ENCODE measurements around the gene CCDC188. TPM values are rescaled to one million over a fixed set of nuclear protein-coding genes. Genes with fewer than 3 reads are reported as not detected.

CCDC188 gene
- total RNA-seq, 1 experiment from 2014 or later = not detected

DNA sequence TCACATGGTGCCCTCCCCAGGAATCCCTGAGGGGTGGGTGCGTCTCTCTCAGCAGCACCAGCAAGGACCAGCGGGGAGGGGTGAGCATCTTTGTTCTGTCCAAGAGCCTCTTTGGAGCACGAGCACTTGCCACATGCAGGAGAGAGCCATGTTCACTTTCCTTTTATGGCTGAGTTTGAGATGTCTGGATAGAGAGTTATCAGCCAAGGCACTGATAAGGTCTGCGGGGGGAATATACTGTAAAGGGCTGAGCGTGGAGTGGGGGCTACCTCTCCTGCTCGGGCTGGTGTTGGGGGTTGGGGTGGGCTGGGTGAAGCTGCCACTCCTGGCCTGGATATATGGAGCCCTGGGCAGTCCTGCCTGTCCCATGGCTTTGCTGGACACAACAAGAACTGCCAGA is 34.9 kb upstream of the CCDC188 start:
- no peak for DNase-seq (ENCODE audit: low spot score)

DNA sequence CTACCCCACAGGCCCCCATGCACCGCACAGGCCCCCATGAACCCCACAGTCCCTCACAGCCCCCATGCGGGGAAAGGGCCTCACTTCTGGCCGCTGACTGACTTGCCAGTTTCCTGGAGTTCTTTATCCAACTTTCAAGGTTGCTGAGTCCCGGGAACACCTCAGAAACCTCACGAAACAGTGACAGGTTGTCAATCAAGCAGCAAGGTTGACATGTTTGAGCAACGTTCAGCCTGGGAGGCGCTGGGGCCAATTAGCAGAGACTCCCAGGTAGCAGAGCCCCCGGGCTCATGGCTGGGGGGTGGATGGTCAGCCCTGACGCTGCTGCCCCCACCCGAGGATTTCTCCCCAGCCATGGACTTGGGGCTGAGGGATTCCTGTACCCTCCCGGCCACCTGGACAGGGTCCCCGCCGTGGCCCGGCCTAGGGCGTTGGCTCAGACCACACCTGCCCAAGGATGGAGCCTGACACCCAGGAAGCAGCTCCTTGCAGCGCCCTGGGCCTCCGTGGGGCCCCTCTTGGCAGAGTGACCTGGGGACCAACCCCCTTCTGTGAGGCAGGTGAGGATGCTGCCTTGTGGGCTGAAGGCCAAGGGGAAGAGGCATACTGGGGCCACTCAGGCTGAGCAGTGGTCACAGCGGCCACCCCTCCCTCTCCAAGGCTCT is 33.8 kb upstream of the CCDC188 start:
- DNase-seq (ENCODE audit: low spot score) = no peak

DNA sequence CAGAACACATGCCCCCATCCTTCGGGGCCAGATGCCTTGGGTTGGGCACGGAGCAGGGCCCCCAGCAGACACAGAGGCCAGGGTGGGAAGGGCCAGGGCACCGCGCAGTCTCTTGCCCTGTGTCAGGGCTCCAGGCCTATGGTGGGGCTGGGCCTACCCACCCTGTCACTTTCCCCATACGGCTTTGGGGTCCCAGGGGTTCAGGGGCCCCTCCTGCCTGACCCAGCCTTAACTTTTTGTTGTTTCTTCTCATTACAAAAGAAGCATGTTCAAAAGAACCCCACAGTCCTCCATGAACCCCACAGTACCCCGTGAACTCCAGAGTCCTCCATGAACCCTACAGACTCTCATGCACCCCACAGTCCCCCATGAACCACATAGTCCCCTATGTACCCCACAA is 33.0 kb upstream of the CCDC188 start:
- DNase-seq (ENCODE audit: low spot score) = no peak

DNA sequence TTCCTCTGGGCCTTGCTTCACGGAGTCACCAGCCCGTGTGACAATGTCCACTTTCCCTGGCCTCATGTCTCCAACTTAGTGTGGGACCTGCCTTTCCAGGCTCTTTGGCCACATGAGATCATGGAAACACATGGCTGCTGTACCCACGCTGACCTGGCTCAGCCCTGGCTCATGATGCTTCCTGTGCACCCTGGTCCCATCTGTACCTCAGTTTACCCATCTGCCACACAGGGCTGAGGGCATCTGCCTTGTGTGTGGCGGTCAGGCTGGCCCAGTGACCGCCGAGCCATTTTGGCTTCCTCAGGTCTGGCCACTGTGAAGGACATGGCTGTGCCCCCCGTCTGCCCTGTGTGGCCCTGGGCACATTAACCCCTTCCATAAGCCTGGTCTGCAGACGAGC is 32.2 kb upstream of the CCDC188 start:
- DNase-seq (ENCODE audit: low spot score) = no peak

DNA sequence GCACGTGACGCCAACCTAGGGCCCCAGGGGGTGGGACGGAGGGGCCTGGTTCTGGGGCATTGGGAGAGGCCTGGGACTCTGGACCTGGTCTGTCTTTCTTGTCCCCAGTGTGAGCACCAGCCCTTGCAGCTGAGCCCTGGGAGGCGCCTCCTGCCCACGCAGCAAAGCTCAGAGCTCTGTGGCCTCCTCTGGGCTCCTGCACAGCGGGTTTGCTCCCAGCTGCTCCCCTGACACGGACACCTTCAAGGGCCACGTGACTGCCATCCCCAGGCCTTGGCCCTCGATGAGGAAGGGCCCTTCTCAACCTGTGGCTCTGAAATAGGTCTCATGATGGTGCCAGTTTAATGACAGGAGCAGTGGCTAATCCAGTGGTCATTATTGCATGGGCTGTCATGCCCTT is 31.5 kb upstream of the CCDC188 start:
- no peak for DNase-seq (ENCODE audit: low spot score)

DNA sequence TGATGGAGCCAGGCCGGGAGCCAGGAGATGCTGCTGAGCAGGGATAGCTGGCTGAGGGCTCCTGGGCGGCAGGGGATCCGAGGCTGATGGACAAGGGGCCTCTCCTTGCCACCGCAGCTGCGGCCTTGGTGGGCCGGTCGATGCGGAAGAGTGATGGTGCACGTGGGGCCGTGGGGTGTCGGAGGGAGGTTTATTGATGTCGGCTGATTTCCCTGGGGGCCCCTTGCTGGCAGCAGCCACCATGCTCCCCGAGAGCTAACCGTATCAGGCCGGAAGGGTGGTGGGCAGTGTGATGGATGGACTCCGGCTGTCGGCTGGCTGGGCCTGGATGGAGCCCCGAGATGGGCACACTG is 31.0 kb upstream of the CCDC188 start:
- DNase-seq (ENCODE audit: low spot score) = no peak

DNA sequence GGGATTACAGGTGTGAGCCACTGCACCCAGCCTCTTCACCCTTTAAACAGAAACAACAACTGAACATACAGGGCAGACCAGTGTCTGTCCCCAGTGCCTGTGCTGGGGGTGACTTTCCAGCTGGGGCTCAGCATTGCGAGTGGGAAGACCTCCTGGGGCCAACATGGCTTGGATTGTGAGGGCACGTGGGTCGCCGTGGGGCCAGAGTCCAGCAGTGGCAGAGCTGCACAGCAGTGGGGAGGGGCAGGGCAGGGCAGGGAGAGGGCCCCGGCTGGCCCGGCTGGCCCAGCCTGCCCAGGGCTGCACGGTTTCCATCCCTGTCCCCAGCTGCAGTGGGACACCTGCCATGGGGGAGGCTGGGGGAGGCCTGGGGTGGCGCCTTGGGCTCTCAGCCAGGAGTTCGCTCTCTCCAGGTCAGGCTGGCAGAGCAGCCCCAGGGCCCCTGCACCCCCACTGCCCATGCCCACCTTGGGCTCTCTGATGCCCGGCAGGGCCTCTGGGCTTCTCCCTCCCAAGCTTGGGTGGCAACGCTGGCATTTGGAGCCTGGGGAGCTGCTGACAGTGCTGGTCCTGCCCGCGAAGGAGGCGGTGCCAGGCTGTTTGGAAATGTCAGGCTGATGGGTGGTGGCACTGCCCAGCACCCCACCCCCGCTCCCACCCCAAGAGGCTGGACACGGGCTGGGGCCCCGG is 30.5 kb upstream of the CCDC188 start:
- no peak for DNase-seq (ENCODE audit: low spot score)

DNA sequence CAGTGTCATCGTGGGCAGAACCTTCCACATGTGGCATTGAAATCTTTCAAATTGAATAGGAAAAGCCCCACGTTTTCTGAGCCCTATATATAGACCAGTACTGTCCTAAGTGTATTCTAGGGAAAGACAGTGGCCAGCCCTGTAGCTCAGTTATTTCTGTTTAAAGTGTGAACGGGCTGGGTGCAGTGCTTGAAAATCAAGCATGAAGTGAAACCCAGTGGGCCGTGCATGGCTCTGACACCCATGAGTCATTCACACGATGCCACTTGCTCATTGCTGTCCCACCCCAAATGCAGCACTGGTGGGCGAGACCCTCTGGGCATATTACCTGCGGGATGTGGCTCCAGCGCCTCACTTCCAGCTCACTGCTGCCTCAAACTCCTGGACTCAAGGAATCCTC is 29.8 kb upstream of the CCDC188 start:
- DNase-seq (ENCODE audit: low spot score) = no peak

DNA sequence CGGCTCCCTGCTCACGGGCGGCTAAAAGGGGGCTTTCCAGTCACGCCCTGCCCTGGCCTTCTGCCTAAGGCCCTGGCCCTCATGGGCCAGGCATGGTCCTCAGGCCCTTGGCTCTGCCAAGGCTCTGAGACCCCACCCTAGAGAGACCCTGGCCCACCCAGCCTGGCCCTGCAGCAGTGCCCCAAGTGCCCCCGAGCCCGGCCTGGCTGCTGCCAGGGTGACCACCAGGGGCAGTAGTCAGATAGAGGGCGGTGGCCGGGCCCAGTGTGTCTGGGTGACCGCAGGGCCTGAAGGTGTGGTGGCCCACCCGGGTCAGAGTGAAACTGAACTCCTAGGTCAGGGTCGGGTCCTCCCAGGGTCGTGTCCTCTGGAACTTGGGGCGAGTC is 29.4 kb upstream of the CCDC188 start:
- DNase-seq (ENCODE audit: low spot score) = no peak

DNA sequence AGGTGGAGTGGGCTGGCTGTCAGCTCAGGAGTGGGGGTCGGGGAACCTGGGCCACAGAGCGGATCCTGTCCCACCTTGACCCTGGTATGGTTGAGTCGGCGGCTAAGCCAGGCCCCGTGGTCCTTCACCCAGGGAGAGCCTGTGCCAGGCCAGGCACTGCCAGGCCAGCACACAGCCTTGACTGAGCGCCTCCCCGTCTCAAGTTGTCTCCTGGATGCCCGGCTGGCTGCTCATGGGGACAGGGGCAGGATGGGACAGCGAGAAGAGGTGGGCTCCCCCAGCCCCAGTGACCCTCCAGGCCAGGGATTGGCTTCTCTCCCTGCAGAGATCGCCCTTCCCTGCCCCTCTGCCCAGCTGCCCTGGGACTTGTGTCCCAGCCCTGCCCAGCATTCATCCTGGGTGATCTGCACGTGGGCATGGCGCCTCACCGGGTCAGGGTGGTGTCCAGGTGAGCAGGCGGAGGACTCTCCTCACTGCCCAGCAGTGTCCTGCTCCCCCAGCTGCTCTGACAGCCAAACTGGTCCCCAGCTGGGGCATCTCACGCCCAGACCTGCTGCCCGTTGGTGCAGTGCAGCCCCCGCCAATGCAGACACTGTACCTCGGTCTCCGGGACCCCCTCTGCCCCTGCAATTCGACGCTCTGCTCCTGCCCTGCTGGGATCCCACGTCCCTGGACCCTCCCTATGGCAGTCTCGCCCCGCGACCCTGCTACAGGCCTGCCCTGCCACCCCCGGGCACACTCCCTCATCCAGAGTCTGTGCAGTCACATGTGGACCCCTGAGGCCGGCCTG is 28.8 kb upstream of the CCDC188 start:
- DNase-seq (ENCODE audit: low spot score) = no peak

DNA sequence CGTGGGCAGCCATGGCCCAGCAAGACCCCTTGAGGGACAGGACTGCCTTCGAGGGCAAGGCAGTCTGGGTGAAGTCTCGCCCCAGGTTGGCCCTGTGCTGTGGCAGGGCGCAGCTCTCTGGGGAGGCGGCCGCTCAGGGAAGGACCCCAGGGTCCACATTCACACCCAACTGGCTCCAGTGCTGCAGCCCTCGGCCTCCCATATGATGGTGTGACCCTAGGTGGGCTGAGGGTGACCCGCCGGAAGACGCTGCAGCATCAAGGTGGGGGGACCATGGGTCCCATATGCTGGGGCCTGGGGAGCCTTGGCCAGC is 28.0 kb upstream of the CCDC188 start:
- DNase-seq (ENCODE audit: low spot score) = no peak

DNA sequence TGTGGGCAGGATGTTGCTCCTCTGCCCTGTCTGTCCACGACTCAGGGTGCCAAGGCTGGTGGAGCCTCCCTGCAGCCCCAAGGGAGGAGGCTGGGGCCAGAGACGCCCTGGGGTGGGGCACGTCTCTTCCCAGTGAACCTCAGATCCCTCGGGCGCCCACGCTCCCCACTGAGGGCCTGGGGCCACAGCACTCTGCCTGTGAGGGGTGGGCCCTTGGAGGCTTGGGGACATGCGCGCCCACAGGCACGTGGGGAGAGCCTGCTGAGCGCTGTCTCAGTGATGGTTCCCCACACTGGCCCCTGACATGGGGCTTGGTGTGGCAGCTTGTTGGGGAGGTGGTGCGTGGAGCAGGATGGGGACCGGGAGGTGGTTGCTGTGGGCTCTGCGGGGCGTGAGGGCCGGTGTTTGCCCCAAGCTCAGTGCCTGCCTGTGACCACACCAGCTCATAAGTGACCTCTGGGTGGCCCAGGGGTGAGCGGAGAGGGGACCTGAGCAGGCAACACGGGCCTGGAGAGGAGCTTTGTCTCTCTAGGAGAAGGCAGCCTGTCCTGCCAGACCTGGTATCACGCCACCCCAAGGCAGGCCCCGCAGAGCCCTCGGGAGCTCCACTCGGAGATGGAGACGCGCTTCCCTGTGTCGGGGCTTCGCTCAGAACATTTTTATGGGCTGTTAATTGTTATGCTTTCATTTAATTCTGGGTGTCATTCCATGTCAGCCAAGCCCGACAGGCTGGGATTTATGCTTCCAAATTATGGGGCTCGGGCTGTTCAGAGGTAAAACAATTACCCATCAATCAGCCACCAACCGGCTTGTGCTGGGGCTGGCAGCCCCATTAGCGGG is 27.4 kb upstream of the CCDC188 start:
- no peak for DNase-seq (ENCODE audit: low spot score)

DNA sequence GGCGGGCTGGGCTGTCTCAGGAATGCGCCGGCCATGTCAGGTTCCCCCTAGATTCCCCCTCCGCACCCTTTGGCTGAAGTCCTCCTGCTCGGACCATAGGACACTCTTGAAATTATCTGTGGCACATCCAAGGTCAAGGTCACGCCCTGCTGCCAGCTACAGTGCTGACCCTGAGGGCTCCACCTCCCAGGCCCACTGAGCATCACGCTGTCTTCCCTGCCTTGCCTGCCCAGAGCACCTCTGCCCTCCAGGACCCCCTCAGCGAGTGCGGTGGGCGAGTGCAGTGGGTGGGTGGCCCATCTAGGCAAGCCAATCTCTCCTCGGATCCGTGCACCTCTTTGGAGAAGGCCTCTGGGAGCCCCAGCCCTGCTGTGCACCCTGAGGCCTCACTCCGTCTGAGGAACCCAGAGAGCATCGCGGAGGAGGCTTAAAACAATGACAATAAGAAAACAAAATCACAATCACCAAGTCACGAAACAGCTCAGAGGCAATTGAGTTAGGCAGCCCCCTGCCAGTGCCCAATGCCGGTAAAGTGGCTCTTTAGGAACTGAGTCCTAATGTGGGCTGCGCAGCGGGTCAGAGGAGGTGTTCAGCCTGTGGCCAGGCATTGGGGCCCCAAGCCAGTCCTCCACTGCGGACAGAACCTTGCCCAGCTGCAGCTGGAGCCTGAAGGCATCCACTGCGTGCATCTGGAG is 26.5 kb upstream of the CCDC188 start:
- DNase-seq (ENCODE audit: low spot score) = no peak

DNA sequence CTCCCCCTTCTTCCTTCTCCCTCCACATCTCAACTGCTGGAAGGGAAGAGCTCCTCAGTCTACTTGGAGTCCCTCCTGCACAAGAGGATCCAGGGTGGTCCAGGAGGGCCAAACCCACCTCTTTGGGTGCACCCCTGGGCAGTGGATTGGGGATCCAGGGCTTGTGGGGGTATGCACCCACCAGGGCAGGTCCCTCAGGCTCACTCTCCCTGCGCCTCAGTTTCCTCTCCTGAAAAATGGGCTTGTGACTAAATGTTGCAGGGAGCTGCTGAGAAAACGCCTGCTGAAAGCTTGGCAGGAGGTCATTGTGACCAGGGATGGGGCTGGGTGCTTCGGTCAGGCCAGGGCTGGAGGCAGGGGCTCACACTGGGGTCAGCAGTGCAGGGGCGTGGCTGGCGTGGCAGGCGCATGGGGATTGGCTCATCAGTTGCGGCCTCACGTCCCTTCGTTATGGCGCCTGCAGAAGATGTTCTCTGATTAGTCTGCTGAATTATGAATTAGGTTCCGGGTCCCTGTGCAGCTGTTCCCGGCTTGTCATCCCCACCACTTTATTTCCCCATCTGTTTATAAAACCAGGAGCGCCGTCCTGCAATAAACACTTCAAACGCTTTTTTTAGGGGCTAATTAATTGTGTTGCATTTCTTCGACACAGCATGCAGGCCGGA is 25.7 kb upstream of the CCDC188 start:
- no peak for DNase-seq (ENCODE audit: low spot score)

DNA sequence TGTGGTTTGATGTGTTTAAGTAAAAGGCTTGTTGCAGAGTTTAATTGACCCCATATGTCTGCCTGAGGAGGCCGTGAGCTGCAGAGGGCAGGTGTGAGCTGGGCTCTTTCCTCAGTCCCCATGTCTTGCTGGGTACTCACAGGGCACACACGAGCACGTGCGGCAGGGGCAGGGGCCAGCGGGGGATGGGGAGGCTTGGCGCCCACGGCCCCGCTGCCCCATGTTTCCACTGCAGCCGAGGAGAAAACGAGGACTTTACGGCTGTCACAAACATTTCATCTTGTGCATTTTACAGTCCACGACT is 24.7 kb upstream of the CCDC188 start:
- DNase-seq (ENCODE audit: low spot score) = no peak

DNA sequence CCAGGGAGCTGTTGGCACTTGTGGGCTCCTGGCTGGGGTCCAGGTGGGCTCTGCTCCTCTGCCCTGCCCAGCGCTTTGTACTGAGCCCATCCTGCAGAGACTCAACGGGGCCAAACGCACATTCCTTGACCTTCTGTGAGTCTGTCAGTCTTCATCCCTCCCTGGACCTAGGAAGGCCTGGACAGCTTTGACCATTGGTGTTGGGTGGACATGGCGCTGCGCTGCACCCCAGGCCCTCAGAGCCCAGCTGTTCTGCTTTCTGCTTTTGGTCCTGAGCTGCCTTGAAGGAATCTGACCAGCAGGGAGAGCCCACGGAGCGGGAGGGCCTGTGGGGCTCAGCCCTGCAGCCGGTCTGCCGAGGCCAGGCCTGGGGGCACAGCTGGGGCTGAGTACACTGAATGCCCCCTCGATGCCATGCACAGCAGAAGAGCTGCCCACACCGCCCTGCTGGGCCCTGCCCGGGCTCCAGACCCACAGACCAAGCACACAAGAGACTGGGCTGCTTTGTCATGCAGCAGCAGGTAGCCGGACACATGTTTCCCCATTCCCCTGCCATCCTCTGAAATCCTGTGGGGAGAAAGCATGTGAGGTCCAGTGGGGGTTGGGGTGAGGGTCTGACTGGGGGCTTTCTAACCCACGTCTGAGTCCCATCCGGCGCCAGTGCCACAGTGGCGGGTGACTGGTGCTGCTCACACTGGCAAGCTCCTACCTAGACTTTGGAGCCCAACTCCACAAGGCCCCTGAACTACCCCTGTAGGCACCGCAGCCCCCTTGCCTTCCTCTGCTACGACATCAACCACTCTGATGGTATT is 24.1 kb upstream of the CCDC188 start:
- DNase-seq (ENCODE audit: low spot score) = no peak

DNA sequence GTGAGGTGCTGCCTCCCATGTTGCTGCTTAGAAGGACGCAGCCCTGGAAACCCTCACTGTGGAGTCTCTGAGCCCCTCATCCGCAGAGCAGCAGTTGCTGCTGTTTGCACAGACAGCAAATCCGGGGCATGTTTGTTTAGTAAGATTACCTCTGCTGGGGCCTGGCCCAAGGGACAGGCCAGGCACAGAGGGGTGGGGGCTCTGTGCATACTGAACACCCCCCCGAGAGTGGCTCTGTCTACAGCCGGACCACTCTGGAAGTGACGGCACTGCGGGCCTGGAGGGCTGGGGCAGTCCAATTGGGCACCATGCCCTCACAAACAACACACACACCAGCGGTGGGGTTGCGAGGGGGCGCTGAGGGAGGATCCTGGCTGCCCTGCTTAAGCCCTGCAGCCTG is 22.9 kb upstream of the CCDC188 start:
- no peak for DNase-seq (ENCODE audit: low spot score)

DNA sequence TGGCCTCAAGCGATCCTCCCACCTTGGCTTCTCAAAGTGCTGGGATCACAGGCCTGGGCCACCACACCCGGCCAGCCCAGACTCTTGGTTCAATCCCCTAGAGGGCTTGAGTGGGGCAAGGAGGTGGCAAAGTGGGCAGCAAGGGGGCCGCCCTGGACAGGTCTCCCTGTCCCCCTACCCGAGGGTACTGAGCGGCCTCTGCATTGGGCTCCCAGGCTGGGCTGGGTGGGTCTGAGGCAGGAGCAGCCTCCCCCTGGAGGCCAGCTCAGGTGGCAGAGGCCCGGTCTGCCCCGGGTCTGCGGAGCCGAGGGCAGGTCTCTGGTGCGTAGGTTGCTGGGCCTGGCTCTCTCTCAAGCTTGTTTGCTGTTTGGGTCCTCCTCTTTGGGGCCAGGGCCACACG is 22.4 kb upstream of the CCDC188 start:
- no peak for DNase-seq (ENCODE audit: low spot score)

DNA sequence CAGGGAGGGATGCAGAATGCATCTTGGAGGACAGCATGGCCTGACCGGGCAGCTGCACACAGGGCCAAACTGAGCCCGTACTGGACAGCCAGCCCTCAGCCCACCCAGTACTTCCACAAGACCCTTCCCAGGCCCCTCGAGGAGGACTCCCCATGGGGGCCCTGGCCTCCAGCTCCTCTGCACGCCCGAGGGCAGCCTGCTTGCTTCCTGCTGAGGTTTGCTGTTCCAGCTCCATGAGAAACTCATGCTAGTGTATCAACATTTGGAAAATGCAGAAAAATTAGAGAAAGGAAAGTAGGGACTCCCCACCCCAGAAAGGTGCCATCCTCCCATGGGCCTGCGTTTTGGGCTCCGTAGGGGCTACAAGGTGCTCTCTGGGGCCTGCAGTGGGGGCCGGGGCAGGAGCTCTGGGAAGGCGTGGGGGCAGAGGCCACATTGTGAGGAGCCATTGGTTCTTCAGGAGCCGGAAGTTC is 21.3 kb upstream of the CCDC188 start:
- DNase-seq (ENCODE audit: low spot score) = no peak
